SK-N-SH (cell line): Measurements from ENCODE around the gene SNN.

ENCODE experiments used
- CHD2 ChIP-seq: fragments of 150-350 bp; IDR thresholded peaks from 2 replicates; pipeline ENCODE4 v1.6.1; 2018; ENCODE audit warnings: low read length; ENCODE audit not compliant: partially characterized antibody
- CTCF ChIP-seq: fragments of 200-600 bp; sonication (generic); IDR thresholded peaks from 2 replicates; pipeline ENCODE4 v1.6.1; 2017; ENCODE audit warnings: antibody characterized with exemption, mild to moderate bottlenecking, moderate library complexity
- EP300 ChIP-seq, 2 experiments: IDR thresholded peaks; 2 replicates each; pipeline versions ENCODE4 v1.4.0 to v1.6.1; 2012; ENCODE audit warnings: borderline replicate concordance in 1 of 2, low read depth in 1 of 2, low read length in 1 of 2
- EZH2phosphoT487 ChIP-seq: fragments of 200-600 bp; sonication (generic); IDR thresholded peaks from 2 replicates; pipeline ENCODE4 v1.6.1; 2017; ENCODE audit warnings: low read depth, mixed run types, mild to moderate bottlenecking, antibody characterized with exemption, moderate library complexity, borderline replicate concordance
- GABPA ChIP-seq: IDR thresholded peaks from 2 replicates; pipeline ENCODE4 v1.4.0; 2012; ENCODE audit warnings: low read depth, mild to moderate bottlenecking
- GATA2 ChIP-seq: sonication (generic); formaldehyde crosslinking; IDR thresholded peaks from 2 replicates; pipeline ENCODE4 v1.5.0; 2020; ENCODE audit warnings: mild to moderate bottlenecking, missing genetic modification reagents
- MAX ChIP-seq: IDR thresholded peaks from 2 replicates; pipeline ENCODE4 v1.4.0; 2012; ENCODE audit warnings: low read depth
- PBX3 ChIP-seq: IDR thresholded peaks from 2 replicates; pipeline ENCODE4; 2012
- POLR2AphosphoS5 ChIP-seq: IDR thresholded peaks from 2 replicates; pipeline ENCODE4 v1.6.1; 2012; ENCODE audit warnings: low read depth, low read length
- RFX5 ChIP-seq: IDR thresholded peaks from 2 replicates; pipeline ENCODE4 v1.6.1; 2012; ENCODE audit warnings: mild to moderate bottlenecking, improper control_type of control experiment, low read length
- SIN3A ChIP-seq: IDR thresholded peaks from 2 replicates; pipeline ENCODE4 v1.6.1; 2012; ENCODE audit warnings: low read depth, mild to moderate bottlenecking, low read length, moderate library complexity, borderline replicate concordance
- TAF1 ChIP-seq: IDR thresholded peaks from 2 replicates; pipeline ENCODE4 v1.6.1; 2012; ENCODE audit warnings: low read depth, mild to moderate bottlenecking, low read length, moderate library complexity, borderline replicate concordance
- TF ChIP-seq, protein P1 (sequence below): fragments of 150-350 bp; IDR thresholded peaks from 2 replicates; pipeline ENCODE4 v1.6.1; 2017; ENCODE audit warnings: antibody characterized with exemption, low read length, low read depth, borderline replicate concordance
- TF ChIP-seq, protein P2 (sequence below): IDR thresholded peaks from 2 replicates; pipeline ENCODE4 v1.6.1; 2012; ENCODE audit warnings: mild to moderate bottlenecking, low read depth, low read length, moderate library complexity

GRCh38 chr16:11725457-11725856 is 57.2 kb downstream of the SNN start:
- no peak for TF ChIP-seq GABPA
- no peak for TF ChIP-seq EZH2phosphoT487
- TF ChIP-seq, protein P1, sequence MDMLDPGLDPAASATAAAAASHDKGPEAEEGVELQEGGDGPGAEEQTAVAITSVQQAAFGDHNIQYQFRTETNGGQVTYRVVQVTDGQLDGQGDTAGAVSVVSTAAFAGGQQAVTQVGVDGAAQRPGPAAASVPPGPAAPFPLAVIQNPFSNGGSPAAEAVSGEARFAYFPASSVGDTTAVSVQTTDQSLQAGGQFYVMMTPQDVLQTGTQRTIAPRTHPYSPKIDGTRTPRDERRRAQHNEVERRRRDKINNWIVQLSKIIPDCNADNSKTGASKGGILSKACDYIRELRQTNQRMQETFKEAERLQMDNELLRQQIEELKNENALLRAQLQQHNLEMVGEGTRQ = no peak
- TF ChIP-seq, protein P2, sequence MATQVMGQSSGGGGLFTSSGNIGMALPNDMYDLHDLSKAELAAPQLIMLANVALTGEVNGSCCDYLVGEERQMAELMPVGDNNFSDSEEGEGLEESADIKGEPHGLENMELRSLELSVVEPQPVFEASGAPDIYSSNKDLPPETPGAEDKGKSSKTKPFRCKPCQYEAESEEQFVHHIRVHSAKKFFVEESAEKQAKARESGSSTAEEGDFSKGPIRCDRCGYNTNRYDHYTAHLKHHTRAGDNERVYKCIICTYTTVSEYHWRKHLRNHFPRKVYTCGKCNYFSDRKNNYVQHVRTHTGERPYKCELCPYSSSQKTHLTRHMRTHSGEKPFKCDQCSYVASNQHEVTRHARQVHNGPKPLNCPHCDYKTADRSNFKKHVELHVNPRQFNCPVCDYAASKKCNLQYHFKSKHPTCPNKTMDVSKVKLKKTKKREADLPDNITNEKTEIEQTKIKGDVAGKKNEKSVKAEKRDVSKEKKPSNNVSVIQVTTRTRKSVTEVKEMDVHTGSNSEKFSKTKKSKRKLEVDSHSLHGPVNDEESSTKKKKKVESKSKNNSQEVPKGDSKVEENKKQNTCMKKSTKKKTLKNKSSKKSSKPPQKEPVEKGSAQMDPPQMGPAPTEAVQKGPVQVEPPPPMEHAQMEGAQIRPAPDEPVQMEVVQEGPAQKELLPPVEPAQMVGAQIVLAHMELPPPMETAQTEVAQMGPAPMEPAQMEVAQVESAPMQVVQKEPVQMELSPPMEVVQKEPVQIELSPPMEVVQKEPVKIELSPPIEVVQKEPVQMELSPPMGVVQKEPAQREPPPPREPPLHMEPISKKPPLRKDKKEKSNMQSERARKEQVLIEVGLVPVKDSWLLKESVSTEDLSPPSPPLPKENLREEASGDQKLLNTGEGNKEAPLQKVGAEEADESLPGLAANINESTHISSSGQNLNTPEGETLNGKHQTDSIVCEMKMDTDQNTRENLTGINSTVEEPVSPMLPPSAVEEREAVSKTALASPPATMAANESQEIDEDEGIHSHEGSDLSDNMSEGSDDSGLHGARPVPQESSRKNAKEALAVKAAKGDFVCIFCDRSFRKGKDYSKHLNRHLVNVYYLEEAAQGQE = no peak
- no peak for TF ChIP-seq POLR2AphosphoS5
- no peak for TF ChIP-seq CTCF
- no peak for TF ChIP-seq SIN3A
- no peak for TF ChIP-seq CHD2
- TF ChIP-seq PBX3 = no peak
- TF ChIP-seq EP300 (IDR thresholded peaks at IDR 0.05; ENCODE audit: borderline replicate concordance in 1 of 2, low read depth in 1 of 2, low read length in 1 of 2) = no peak
- no peak for TF ChIP-seq TAF1
- TF ChIP-seq MAX = no peak
- no peak for TF ChIP-seq GATA2 (CRISPR knock-in tag)
- no peak for TF ChIP-seq RFX5
